Stimulated activated CD4-positive, alpha-beta T cell treated with anti-CD3 and anti-CD28 coated beads, TNF-alpha, amount 100 ng/mL, for 48 hours (primary cell): ENCODE results near the gene SLC43A3.

ENCODE experiments used
- DNase-seq, 3 donors: peaks; one replicate each; pipeline ENCODE4 v3.0.0-alpha.2; 2020; ENCODE audit warnings: low read depth in 3 of 3

SLC43A3 gene

GRCh38 chr11:57358543-57358961 is 68.4 kb downstream of the SLC43A3 start:
- no peak for DNase-seq

- no peak for DNase-seq
Observed at GRCh38 chr11:57357856-57358255, 69.1 kb downstream of the SLC43A3 start.

- DNase-seq = no peak
Observed at GRCh38 chr11:57357310-57357709, 69.6 kb downstream of the SLC43A3 start.
